Spleen (tissue), 11 donors: ENCODE data around the gene CERS5. TPM values are rescaled to one million over a fixed set of nuclear protein-coding genes. Genes with fewer than 3 reads are reported as not detected.
"Not testable (repeated sequence)": the region's sequence is repeated elsewhere in the genome, so short reads cannot be mapped to it uniquely, and the experiment has no call there.

ENCODE experiments used
- DNase-seq: peaks from one replicate; pipeline ENCODE4 v3.0.0-alpha.2; 2020
- H3K27ac ChIP-seq, 8 donors: fragments of 200-600 bp; sonication (generic) in 7 of 8; 1 replicate in 4 of 8; 2 replicates in 4 of 8; pipeline versions ENCODE4 v1.5.0 to v1.8.0; 2016 to 2021; ENCODE audit warnings: inconsistent platforms in 4 of 8, mild to moderate bottlenecking in 4 of 8, moderate library complexity in 1 of 8
- H3K27me3 ChIP-seq, 7 donors: fragments of 200-600 bp; sonication (generic) in 6 of 7; replicated peaks in 1 of 7; 1 replicate in 4 of 7; 2 replicates in 3 of 7; pipeline versions ENCODE4 v1.5.0 to v1.8.0; 2016 to 2021; ENCODE audit warnings: inconsistent platforms in 3 of 7, mild to moderate bottlenecking in 1 of 7
- H3K36me3 ChIP-seq, 6 donors: fragments of 200-600 bp; sonication (generic) in 5 of 6; 1 replicate in 4 of 6; 2 replicates in 2 of 6; pipeline versions ENCODE4 v1.5.0 to v1.8.0; 2016 to 2021; ENCODE audit warnings: inconsistent platforms in 2 of 6
- H3K4me1 ChIP-seq, 6 donors: fragments of 200-600 bp; sonication (generic) in 5 of 6; 1 replicate in 3 of 6; 2 replicates in 3 of 6; pipeline versions ENCODE4 v1.5.0 to v1.8.0; 2016 to 2021; ENCODE audit warnings: inconsistent platforms in 3 of 6
- H3K4me3 ChIP-seq, 8 donors: fragments of 200-600 bp; sonication (generic) in 7 of 8; 1 replicate in 4 of 8; 2 replicates in 4 of 8; pipeline versions ENCODE4 v1.5.0 to v1.8.0; 2016 to 2021; ENCODE audit warnings: inconsistent platforms in 4 of 8, mild to moderate bottlenecking in 4 of 8, moderate library complexity in 2 of 8
- H3K9me3 ChIP-seq, 8 donors: fragments of 200-600 bp; sonication (generic) in 7 of 8; 1 replicate in 4 of 8; 2 replicates in 4 of 8; pipeline versions ENCODE4 v1.5.0 to v1.8.0; 2016 to 2021; ENCODE audit warnings: inconsistent platforms in 4 of 8
- CTCF ChIP-seq, 11 experiments: fragments of 200-600 bp in 7 of 11; fragments of 450-650 bp in 4 of 11; sonication (generic) in 4 of 11; IDR thresholded peaks in 8 of 11; conservative IDR thresholded peaks in 3 of 11; 1 replicate in 7 of 11; 2 replicates in 4 of 11; pipeline versions ENCODE4 v1.4.0 to v1.8.0; 2016 to 2021; ENCODE audit warnings: antibody characterized with exemption in 11 of 11, inconsistent platforms in 4 of 11, mild to moderate bottlenecking in 1 of 11
- POLR2A ChIP-seq, 3 donors: fragments of 450-650 bp; IDR thresholded peaks; one replicate each; pipeline ENCODE4 v1.5.1; 2017; ENCODE audit warnings: antibody characterized with exemption in 3 of 3, mild to moderate bottlenecking in 1 of 3
- POLR2AphosphoS5 ChIP-seq, 3 donors: sonication (generic); formaldehyde crosslinking; IDR thresholded peaks; one replicate each; pipeline ENCODE4 v1.5.1; 2017; ENCODE audit warnings: antibody characterized with exemption in 3 of 3
- WGBS, 5 donors: extraction: QIAGEN DNeasy Blood & Tissue Kit in 3 of 5; methylation state at CpG; one replicate each; pipeline versions ENCODE4 v1.1.5 to v1.1.7; 2013 to 2018; 5-methylcytosine and 5-hydroxymethylcytosine counted together
- intact Hi-C: fragments of 100-400 bp; cut with DNase I; formaldehyde crosslinking; loops from one replicate; pipeline ENCODE4 v1.15.0; 2023; ENCODE audit warnings: low total_unique reads
- polyA plus RNA-seq, 3 donors: library from polyadenylated mRNA; stranded (reverse); fragments of 200-250 nt; gene quantifications; one replicate each; pipeline ENCODE4 v1.2.1, GENCODE V29; 2013
- total RNA-seq, 7 donors: library from RNA; depleted of rRNA in 3 of 7; stranded (reverse); fragments of >200 nt in 3 of 7; fragmentation: NEBNext Ultra II Directional in 4 of 7; extraction: Animal tissue kit (Norgen Biotek cat#: 25700) in 4 of 7; gene quantifications; one replicate each; pipeline versions ENCODE4 v1.1.0 to v1.2.1, GENCODE V29; 2016 to 2021
- donor health status: healthy with polysubstance abuse.
- donor health status: DM: no; HTN: no; CAD: no; lungs with moderate emphysema.
- donor health status: DM: no; HTN: no; CAD: no.
- donor health status: Bipolar disorder and iron deficiency.
- donor health status: healthy.
- donor health status: DM: no; HTN: no; CAD: no.
- donor health status: DM: yes; HTN: yes; CAD: no.

CERS5 gene
- total and polyA plus RNA-seq, 10 donors, result 21.8 to 90.8 (median 43.6) TPM

GRCh38 chr12:50151047-50151687 is 16.0 kb downstream of the CERS5 start:
- 64 to 90% (median 79%) methylated on average over 1 of the region's 1 CpG for WGBS, 5 donors

GRCh38 chr12:50149311-50149710 is 17.9 kb downstream of the CERS5 start:
- intact Hi-C loops, result no loop called here
- no peak overlapping the region for H3K27ac ChIP-seq
- TF ChIP-seq CTCF (IDR thresholded peaks at IDR 0.05 in 8 of 11, conservative IDR thresholded peaks at IDR 0.05 in 3 of 11) (no peak), POLR2A (IDR thresholded peaks at IDR 0.05) (no peak), POLR2AphosphoS5 (IDR thresholded peaks at IDR 0.05) (no peak)
- 67 to 79% (median 72%) methylated on average over 3 of the region's 3 CpGs for WGBS, 5 donors
- no peaks in the 10 kb centered on the region for H3K27me3 ChIP-seq
- no peak overlapping the region for H3K4me3 ChIP-seq
- peaks cover 2 to 26% (median 9%) of the 10 kb centered on the region in 6 donors for H3K4me1 ChIP-seq
- H3K9me3 ChIP-seq, result no peaks in the 10 kb centered on the region
- DNase-seq, result no peak
- peaks cover 0 to 26% (median 0%) of the 10 kb centered on the region in 6 donors for H3K36me3 ChIP-seq

More at GRCh38 chr12:50151047-50151687, 16.0 kb downstream of the CERS5 start:
- H3K36me3 ChIP-seq, result peaks cover 0 to 23% (median 0%) of the 10 kb centered on the region in 6 donors
- peaks cover 2 to 32% (median 9%) of the 10 kb centered on the region in 6 donors for H3K4me1 ChIP-seq
- no peak overlapping the region for H3K4me3 ChIP-seq
- intact Hi-C loops, result no loop called here
- no peak for TF ChIP-seq POLR2AphosphoS5 (IDR thresholded peaks at IDR 0.05)
- TF ChIP-seq POLR2A (IDR thresholded peaks at IDR 0.05), result no peak
- no peak for TF ChIP-seq CTCF (IDR thresholded peaks at IDR 0.05 in 8 of 11, conservative IDR thresholded peaks at IDR 0.05 in 3 of 11)
- no peaks in the 10 kb centered on the region for H3K9me3 ChIP-seq
- no peaks in the 10 kb centered on the region for H3K27me3 ChIP-seq
- DNase-seq, result no peak
- peak overlapping the region in 3 of 8 donors; percentile 6 to 22 (median 20) for H3K27ac ChIP-seq

- WGBS, 5 donors, result 87 to 94% (median 91%) methylated on average over 6 of the region's 6 CpGs
- H3K4me3 ChIP-seq, intact Hi-C loops: not testable (repeated sequence)
These were observed 19.2 kb downstream of the CERS5 start for GRCh38 chr12:50148011-50148410.

GRCh38 chr12:50147281-50147680 is 19.9 kb downstream of the CERS5 start:
- DNase-seq, result no peak
- intact Hi-C loops, result no loop called here
- Histone ChIP-seq H3K36me3 (peaks cover 0 to 35% (median 6%) of the 10 kb centered on the region in 6 donors), H3K27me3 (no peaks in the 10 kb centered on the region), H3K4me1 (peaks cover 2 to 16% (median 9%) of the 10 kb centered on the region in 6 donors), H3K9me3 (no peaks in the 10 kb centered on the region), H3K4me3 (no peak overlapping the region), H3K27ac (no peak overlapping the region)
- TF ChIP-seq POLR2A (IDR thresholded peaks at IDR 0.05) (no peak), POLR2AphosphoS5 (IDR thresholded peaks at IDR 0.05) (no peak), CTCF (IDR thresholded peaks at IDR 0.05 in 8 of 11, conservative IDR thresholded peaks at IDR 0.05 in 3 of 11) (no peak)
- WGBS, 5 donors, result 97 to 99% (median 98%) methylated on average over 4 of the region's 4 CpGs

More at GRCh38 chr12:50148011-50148410, 19.2 kb downstream of the CERS5 start:
- Histone ChIP-seq H3K36me3 (peaks cover 0 to 27% (median 2%) of the 10 kb centered on the region in 6 donors), H3K4me1 (peaks cover 2 to 16% (median 9%) of the 10 kb centered on the region in 6 donors)
- H3K27me3 ChIP-seq, H3K27ac ChIP-seq, DNase-seq, H3K9me3 ChIP-seq: not testable (repeated sequence)
